H1 (cell line): ENCODE data around the gene SCAMP2.

Experiments
- CTCF ChIP-seq, 3 experiments: IDR thresholded peaks; 1 replicate in 2 of 3; 2 replicates in 1 of 3; pipeline versions ENCODE4 v1.5.1 to v1.6.1; 2011; ENCODE audit warnings: low read length in 3 of 3, mild to moderate bottlenecking in 3 of 3, inconsistent platforms in 2 of 3, low read depth in 1 of 3, moderate library complexity in 1 of 3; ENCODE audit not compliant: insufficient read depth in 1 of 3; ENCODE audit errors: control extremely low read depth in 1 of 3
- POLR2A ChIP-seq, 2 experiments: IDR thresholded peaks; 1 replicate in 1 of 2; 2 replicates in 1 of 2; pipeline ENCODE4 v1.6.1; 2011; ENCODE audit warnings: low read depth in 2 of 2, low read length in 2 of 2, mild to moderate bottlenecking in 2 of 2; ENCODE audit errors: control extremely low read depth in 1 of 2

- TF ChIP-seq POLR2A (IDR thresholded peaks at IDR 0.05; ENCODE audit: control extremely low read depth in 1 of 2, low read depth in 2 of 2, low read length in 2 of 2) (no peak), CTCF (IDR thresholded peaks at IDR 0.05; ENCODE audit: control extremely low read depth in 1 of 3, insufficient read depth in 1 of 3, low read depth in 1 of 3, low read length in 3 of 3) (no peak)
Measured at GRCh38 chr15:74822233-74822632, 50.9 kb downstream of the SCAMP2 start.
